GM12892 (cell line): ENCODE results near the gene CFAP251.

ENCODE experiments used
- POLR2A ChIP-seq: IDR thresholded peaks from 2 replicates; pipeline ENCODE4 v1.6.1; 2011; ENCODE audit warnings: low read depth, low read length, control low read depth
- POLR2AphosphoS5 ChIP-seq: IDR thresholded peaks from 2 replicates; pipeline ENCODE4 v1.6.1; 2011; ENCODE audit warnings: low read depth, low read length, control low read depth

- TF ChIP-seq POLR2AphosphoS5 (no peak), POLR2A (no peak)
Measured at GRCh38 chr12:121905746-121906145, 12.6 kb upstream of the CFAP251 start.
